ENCODE results near the gene GGACT.
A peak's percentile ranks its signal among the peaks of the same experiment; 100 is the strongest.

Gene GGACT

DNA sequence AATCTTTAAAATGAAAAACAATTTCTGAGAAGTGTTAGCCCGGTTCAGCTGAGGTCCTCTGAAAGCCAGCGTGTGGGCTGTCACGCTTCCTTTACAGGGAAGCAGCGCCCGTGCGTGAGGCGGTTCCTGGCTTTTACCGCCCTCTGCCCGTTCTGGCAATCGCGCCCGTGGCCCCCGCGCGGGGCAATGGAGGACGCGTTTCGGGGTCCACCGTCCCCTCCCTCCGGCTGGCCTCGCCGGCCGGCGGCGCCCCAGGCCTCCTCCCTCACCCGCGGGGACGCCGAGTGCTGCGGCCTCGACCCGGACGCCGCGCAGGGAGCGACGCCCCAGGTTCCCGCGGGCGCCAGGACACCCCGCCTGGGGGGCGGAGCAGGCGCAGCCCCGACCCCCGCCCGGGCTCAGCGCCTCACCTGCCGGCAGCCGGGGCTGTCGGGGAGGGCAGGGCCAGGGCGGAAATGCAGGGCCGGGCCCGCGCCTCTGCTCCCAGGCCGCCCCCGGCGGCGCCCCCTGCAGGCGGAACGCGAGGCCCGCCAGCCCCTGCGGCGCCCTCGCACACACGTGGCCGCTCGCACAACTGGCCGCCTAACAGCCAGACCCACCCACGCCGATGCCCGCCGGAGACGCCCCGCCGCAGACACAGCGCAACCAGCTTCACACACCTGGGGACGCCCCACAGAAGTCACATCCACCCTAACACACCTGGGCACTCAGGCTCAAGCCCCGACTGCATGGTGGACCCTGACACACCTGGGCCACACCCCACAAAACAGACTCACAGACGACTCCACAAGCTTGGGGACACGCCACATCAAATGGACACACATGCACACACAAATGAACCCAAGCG, at the start of gene GGACT:
Gene GGACT, minus strand, starts transcription at position 459 of the 847 bp plus-strand sequence. CDS start 56,198 bp downstream, outside the sequence.
- TF ChIP-seq ZFX (IDR thresholded peaks at IDR 0.05; ENCODE audit: borderline replicate concordance) (no peak), CTCF (IDR thresholded peaks at IDR 0.05) (peak; percentile 94)
- H3K27ac ChIP-seq = peak within 1 kb of the TSS; percentile 66

DNA sequence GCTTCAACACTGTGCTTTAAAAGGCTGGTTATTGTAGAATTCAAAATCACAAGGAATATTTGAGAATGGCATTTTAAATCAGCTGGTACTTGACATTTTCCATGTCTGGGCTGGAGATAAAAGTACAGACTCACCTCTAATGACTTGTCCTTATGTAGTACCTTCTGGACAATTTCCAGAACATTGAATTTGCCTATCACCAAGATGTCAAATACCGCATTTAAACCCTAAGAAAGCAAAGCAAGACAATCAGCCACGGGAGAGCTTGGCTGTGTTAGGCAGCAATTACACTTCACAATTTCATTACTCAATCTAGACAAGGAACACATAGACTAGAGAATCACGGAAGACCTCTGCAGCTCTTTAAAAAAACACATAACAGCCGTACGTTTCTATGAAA, 49.2 kb upstream of the GGACT start:
- no peak for TF ChIP-seq ZFX (IDR thresholded peaks at IDR 0.05; ENCODE audit: borderline replicate concordance)
- no peak for TF ChIP-seq CTCF (IDR thresholded peaks at IDR 0.05)

GRCh38 chr13:100637380-100637779, 48.8 kb upstream of the GGACT start:
- TF ChIP-seq CTCF (IDR thresholded peaks at IDR 0.05) (no peak), ZFX (IDR thresholded peaks at IDR 0.05; ENCODE audit: borderline replicate concordance) (no peak)
- no peak overlapping the region for H3K27ac ChIP-seq

More for the DNA sequence above, 49.2 kb upstream of the GGACT start:
- no peak overlapping the region for H3K27ac ChIP-seq

DNA sequence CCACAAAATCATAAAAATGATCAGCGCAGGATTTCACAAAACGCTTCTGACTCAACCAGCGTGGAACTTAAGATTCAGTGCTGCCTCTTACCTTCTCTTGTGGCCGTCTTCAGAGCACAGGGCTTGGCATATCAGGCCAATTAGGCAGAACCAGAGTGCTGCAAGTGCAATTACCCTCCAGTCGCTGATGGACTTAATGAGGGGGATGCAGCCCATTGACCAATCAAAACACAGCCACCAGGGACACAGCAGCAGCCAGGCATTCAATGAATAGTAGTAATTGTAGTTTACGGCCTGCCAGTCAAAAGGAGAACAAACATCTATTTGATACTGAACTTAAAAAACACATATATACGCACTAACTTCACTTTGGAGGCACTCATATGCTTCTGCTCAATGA, 47.9 kb upstream of the GGACT start:
- TF ChIP-seq ZFX (IDR thresholded peaks at IDR 0.05; ENCODE audit: borderline replicate concordance) (no peak), CTCF (IDR thresholded peaks at IDR 0.05) (no peak)
- no peak overlapping the region for H3K27ac ChIP-seq

DNA sequence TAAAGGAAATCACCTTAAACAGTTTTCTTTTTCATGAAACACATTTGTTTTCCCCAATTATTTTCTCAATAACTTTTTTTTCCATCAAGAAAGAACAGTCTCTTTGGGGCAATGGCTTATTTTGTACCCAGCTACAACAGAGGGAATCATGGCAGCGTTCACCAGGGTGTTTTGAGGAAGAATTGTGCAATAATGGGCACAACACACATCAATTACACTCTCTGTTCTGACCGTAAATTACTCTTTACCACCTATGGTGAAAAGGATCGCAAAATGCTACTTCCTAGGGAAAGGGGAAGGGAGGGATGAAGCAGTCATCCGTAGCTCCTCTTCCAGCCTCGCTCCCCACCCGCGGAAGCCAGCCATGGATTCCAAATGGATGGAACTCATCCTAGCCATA, 47.4 kb upstream of the GGACT start:
- no peak overlapping the region for H3K27ac ChIP-seq
- no peak for TF ChIP-seq CTCF (IDR thresholded peaks at IDR 0.05)
- TF ChIP-seq ZFX (IDR thresholded peaks at IDR 0.05; ENCODE audit: borderline replicate concordance) = no peak

DNA sequence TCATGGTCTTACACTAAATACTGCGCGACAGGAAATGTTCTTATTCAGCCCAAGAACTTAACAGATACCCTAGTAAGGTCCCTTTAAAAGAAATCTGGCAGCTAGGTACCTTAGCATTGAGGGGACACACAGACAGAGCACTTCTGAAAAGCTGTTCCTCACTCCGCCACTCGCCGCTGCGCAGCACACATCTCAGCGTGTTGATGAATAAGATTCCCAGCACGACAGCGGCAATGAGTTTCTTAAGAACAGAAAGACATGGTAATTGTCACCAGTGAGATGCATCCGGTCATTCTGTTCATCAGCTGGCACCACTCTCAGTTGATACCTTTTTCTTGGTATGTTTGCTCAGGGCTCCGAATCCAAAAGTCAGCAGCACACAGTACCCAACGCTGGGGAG, 46.1 kb upstream of the GGACT start:
- no peak overlapping the region for H3K27ac ChIP-seq
- TF ChIP-seq ZFX (IDR thresholded peaks at IDR 0.05; ENCODE audit: borderline replicate concordance) (no peak), CTCF (IDR thresholded peaks at IDR 0.05) (no peak)

GRCh38 chr13:100633461-100633860, 44.9 kb upstream of the GGACT start:
- no peak overlapping the region for H3K27ac ChIP-seq
- no peak for TF ChIP-seq ZFX (IDR thresholded peaks at IDR 0.05; ENCODE audit: borderline replicate concordance)
- no peak for TF ChIP-seq CTCF (IDR thresholded peaks at IDR 0.05)

All from 22Rv1 (cell line).